Endothelial cell of umbilical vein (primary cell): ENCODE results near the gene USHBP1.

ENCODE experiments used
- CTCF ChIP-seq, 2 donors: IDR thresholded peaks; 1 replicate in 1 of 2; 2 replicates in 1 of 2; pipeline ENCODE4 v1.5.1; 2011; ENCODE audit warnings: low read length in 2 of 2, mild to moderate bottlenecking in 2 of 2, moderate library complexity in 2 of 2, control low read depth in 1 of 2, inconsistent platforms in 1 of 2, low read depth in 1 of 2; ENCODE audit not compliant: insufficient read depth in 1 of 2; ENCODE audit errors: extremely low read depth in 1 of 2
- EZH2 ChIP-seq: IDR thresholded peaks from 2 replicates; pipeline ENCODE4 v1.6.1; 2012; ENCODE audit warnings: borderline replicate concordance, low read depth, mild to moderate bottlenecking, moderate library complexity, low read length, inconsistent platforms; ENCODE audit not compliant: severe bottlenecking
- FOS ChIP-seq: IDR thresholded peaks from 2 replicates; pipeline ENCODE4 v1.6.1; 2011; ENCODE audit warnings: mild to moderate bottlenecking, low read length, moderate library complexity, borderline replicate concordance; ENCODE audit not compliant: insufficient read depth
- MYC ChIP-seq: IDR thresholded peaks from one replicate; pipeline ENCODE4 v1.6.1; 2011; ENCODE audit warnings: mild to moderate bottlenecking, low read depth, low read length
- POLR2A ChIP-seq: IDR thresholded peaks from 2 replicates; pipeline ENCODE4 v1.6.1; 2012; ENCODE audit warnings: low read depth, mild to moderate bottlenecking, control low read depth, low read length

GRCh38 chr19:17234911-17235299 is 29.6 kb downstream of the USHBP1 start:
- no peak for TF ChIP-seq CTCF (IDR thresholded peaks at IDR 0.05; ENCODE audit: extremely low read depth in 1 of 2, insufficient read depth in 1 of 2, low read depth in 1 of 2, low read length in 2 of 2)
- no peak for TF ChIP-seq MYC
- no peak for TF ChIP-seq FOS
- no peak for TF ChIP-seq POLR2A
- TF ChIP-seq EZH2, result no peak
